Measurements from ENCODE around the gene FRMD4A. TPM values are rescaled to one million over a fixed set of nuclear protein-coding genes. Genes with fewer than 3 reads are reported as not detected.

FRMD4A gene
- total and polyA plus RNA-seq, 2 experiments from 2014 or later = 11.9 to 17.5 TPM

DNA sequence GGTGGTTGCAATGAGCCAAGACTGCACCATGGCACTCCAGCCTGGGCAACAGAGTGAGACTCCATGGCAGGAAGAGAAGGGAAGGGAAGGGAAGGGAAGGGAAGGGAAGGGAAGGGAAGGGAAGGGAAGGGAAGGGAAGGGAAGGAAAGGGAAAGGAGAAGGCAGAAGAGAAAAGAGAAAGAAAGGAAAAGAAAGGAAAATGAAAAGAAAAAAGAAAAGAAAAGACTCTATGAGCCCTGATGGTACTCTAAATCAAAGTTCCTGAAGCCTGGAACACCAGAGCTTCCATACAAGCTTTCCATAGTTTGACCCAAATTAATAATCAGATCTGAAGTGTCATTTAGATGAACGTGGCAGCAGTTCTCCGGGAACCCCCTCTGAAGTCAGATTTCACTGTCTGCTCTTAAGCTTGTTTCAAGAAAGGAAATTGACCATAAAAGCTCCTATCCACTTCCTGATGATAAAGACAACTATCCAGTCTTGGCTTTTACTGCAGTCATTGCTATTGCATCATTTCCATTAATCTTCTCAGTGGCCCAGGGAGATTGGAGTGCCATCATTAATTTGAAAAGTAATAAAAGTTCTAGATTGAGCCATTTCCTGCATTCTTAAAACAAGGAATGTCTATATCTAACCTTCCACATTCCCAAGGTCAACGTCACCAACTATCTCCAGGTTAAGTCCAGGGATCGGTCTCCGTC lies 44.2 kb upstream of the FRMD4A start:
- Histone ChIP-seq H3K9ac (no peak overlapping the region), H3K4me3 (no peak overlapping the region), H4K20me1 (ENCODE audit: insufficient read depth) (no peaks in the 10 kb centered on the region), H3K27me3 (replicated peaks; ENCODE audit: insufficient read depth) (peaks cover 53% of the 10 kb centered on the region), H2AFZ (no peak overlapping the region), H3K9me2 (ENCODE audit: insufficient read depth) (no peaks in the 10 kb centered on the region), H3K4me2 (ENCODE audit: unreplicated experiment) (no peak overlapping the region), H3K79me2 (ENCODE audit: insufficient read depth) (no peaks in the 10 kb centered on the region), H3K27ac (no peak overlapping the region), H3K4me1 (ENCODE audit: insufficient read depth) (no peaks in the 10 kb centered on the region), H3K36me3 (ENCODE audit: low read depth) (no peaks in the 10 kb centered on the region), H3K9me3 (ENCODE audit: low read depth) (no peaks in the 10 kb centered on the region), H3F3A (ENCODE audit: insufficient read depth) (no peaks in the 10 kb centered on the region)
- in situ Hi-C loops (cut with MboI) = no loop called here
- WGBS, 2 experiments (ENCODE audit: low coverage in 1 of 2, low lambda C conversion rate in 2 of 2, missing lambda C conversion rate in 2 of 2) = 49 to 60% methylated on average over 5 of the region's 5 CpGs
- no peak for DNase-seq
- no peak for TF ChIP-seq EZH2phosphoT487 (IDR thresholded peaks at IDR 0.05; ENCODE audit: insufficient read depth, low read depth)

DNA sequence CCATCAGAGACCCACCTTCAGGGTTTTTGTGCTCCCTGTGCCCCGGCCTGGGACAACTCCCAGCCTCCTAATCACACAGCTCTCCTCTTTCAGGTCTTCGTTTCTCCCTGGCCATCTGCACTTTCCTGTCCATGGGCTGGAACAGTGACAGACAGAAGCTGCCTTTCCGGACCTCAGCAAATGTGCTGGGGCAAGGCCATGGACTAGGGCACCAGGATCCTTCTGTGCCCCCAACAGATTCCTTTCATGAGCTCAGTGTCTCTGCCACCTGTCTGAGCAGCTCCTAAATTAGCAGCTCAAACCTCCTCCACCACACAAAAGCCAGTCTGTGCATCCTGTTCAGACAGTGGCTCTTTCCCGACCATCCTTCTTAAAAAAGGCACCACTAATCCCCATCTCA lies 41.9 kb upstream of the FRMD4A start:
- no peak for DNase-seq
- Histone ChIP-seq H2AFZ (no peak overlapping the region), H3K27ac (no peak overlapping the region), H3K4me2 (ENCODE audit: unreplicated experiment) (no peak overlapping the region), H3K9ac (no peak overlapping the region), H3K36me3 (ENCODE audit: low read depth) (no peaks in the 10 kb centered on the region), H3K4me3 (no peak overlapping the region), H3K79me2 (ENCODE audit: insufficient read depth) (no peaks in the 10 kb centered on the region), H3K9me3 (ENCODE audit: low read depth) (no peaks in the 10 kb centered on the region), H3K4me1 (ENCODE audit: insufficient read depth) (no peaks in the 10 kb centered on the region), H3K9me2 (ENCODE audit: insufficient read depth) (no peaks in the 10 kb centered on the region), H3K27me3 (replicated peaks; ENCODE audit: insufficient read depth) (peaks cover 61% of the 10 kb centered on the region), H3F3A (ENCODE audit: insufficient read depth) (no peaks in the 10 kb centered on the region), H4K20me1 (ENCODE audit: insufficient read depth) (no peaks in the 10 kb centered on the region)
- in situ Hi-C loops (cut with MboI) = no loop called here
- WGBS, 2 experiments (ENCODE audit: low coverage in 1 of 2, low lambda C conversion rate in 2 of 2, missing lambda C conversion rate in 2 of 2) = 9 to 19% methylated on average over 4 of the region's 4 CpGs
- TF ChIP-seq EZH2phosphoT487 (IDR thresholded peaks at IDR 0.05; ENCODE audit: insufficient read depth, low read depth) = no peak
- no peak for TF ChIP-seq EZH2 (IDR thresholded peaks at IDR 0.05; ENCODE audit: insufficient read depth, poor library complexity, severe bottlenecking)

DNA sequence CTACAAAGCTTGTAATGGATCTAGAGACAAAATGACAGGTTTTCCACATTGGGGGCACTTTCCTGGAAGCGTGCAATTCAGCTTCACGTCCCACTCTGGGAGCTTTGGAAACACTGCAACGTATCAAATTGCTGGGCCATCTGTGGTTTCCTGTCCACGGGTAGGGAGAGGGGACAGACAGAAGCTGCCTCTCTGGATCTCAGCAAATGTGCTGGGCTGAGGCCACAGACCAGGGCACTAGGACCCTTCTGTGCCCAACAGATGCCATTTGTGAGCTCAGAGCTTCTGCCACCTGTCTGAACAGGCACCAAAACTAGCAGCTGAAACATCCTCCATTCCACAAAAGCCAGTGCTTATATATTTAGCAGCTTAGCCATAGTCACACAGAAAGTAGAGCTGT lies 40.9 kb upstream of the FRMD4A start:
- no peaks in the 10 kb centered on the region for H3K4me1 ChIP-seq (ENCODE audit: insufficient read depth)
- no peaks in the 10 kb centered on the region for H3K36me3 ChIP-seq (ENCODE audit: low read depth)
- no peak overlapping the region for H3K9ac ChIP-seq
- no peaks in the 10 kb centered on the region for H3K79me2 ChIP-seq (ENCODE audit: insufficient read depth)
- DNase-seq = no peak
- H3K27ac ChIP-seq = no peak overlapping the region
- no peaks in the 10 kb centered on the region for H3K9me2 ChIP-seq (ENCODE audit: insufficient read depth)
- TF ChIP-seq EZH2phosphoT487 (IDR thresholded peaks at IDR 0.05; ENCODE audit: insufficient read depth, low read depth) = no peak
- no peak for TF ChIP-seq EZH2 (IDR thresholded peaks at IDR 0.05; ENCODE audit: insufficient read depth, poor library complexity, severe bottlenecking)
- in situ Hi-C loops (cut with MboI) = no loop called here
- no peak overlapping the region for H2AFZ ChIP-seq
- no peaks in the 10 kb centered on the region for H3K9me3 ChIP-seq (ENCODE audit: low read depth)
- 30 to 48% methylated on average over 4 of the region's 4 CpGs for WGBS, 2 experiments (ENCODE audit: low coverage in 1 of 2, low lambda C conversion rate in 2 of 2, missing lambda C conversion rate in 2 of 2)
- peaks cover 57% of the 10 kb centered on the region for H3K27me3 ChIP-seq (replicated peaks; ENCODE audit: insufficient read depth)
- H4K20me1 ChIP-seq (ENCODE audit: insufficient read depth) = no peaks in the 10 kb centered on the region
- H3K4me2 ChIP-seq (ENCODE audit: unreplicated experiment) = no peak overlapping the region
- H3K4me3 ChIP-seq = no peak overlapping the region
- H3F3A ChIP-seq (ENCODE audit: insufficient read depth) = no peaks in the 10 kb centered on the region

DNA sequence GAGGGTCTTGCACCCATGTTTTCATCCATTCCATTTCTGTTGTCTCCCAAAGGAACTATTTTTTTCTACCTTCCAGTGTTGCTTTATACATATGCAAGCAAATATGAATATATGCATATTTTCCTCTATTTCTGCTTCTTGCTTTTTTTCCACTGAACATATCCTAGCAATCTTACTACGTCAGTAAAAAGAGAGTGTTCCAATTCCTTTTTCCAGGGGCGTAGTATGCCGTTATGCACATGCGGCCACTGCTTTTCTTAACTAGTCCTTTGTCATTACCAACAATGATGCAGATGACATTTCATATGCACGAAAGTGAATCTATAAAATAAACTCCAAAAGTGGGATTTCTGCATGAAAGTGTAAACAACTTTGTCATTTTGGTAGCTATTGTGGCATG lies 40.2 kb upstream of the FRMD4A start:
- Histone ChIP-seq H3K79me2 (ENCODE audit: insufficient read depth) (no peaks in the 10 kb centered on the region), H3K27me3 (replicated peaks; ENCODE audit: insufficient read depth) (peaks cover 54% of the 10 kb centered on the region), H3K9me2 (ENCODE audit: insufficient read depth) (no peaks in the 10 kb centered on the region), H3K4me2 (ENCODE audit: unreplicated experiment) (no peak overlapping the region), H3K4me1 (ENCODE audit: insufficient read depth) (no peaks in the 10 kb centered on the region), H3K36me3 (ENCODE audit: low read depth) (no peaks in the 10 kb centered on the region), H2AFZ (no peak overlapping the region), H3K4me3 (no peak overlapping the region), H3K27ac (no peak overlapping the region), H3K9me3 (ENCODE audit: low read depth) (no peaks in the 10 kb centered on the region), H4K20me1 (ENCODE audit: insufficient read depth) (no peaks in the 10 kb centered on the region), H3K9ac (no peak overlapping the region), H3F3A (ENCODE audit: insufficient read depth) (no peaks in the 10 kb centered on the region)
- no peak for DNase-seq
- 56 to 62% methylated on average over 5 of the region's 5 CpGs for WGBS, 2 experiments (ENCODE audit: low coverage in 1 of 2, low lambda C conversion rate in 2 of 2, missing lambda C conversion rate in 2 of 2)
- no peak for TF ChIP-seq EZH2 (IDR thresholded peaks at IDR 0.05; ENCODE audit: insufficient read depth, poor library complexity, severe bottlenecking)
- TF ChIP-seq EZH2phosphoT487 (IDR thresholded peaks at IDR 0.05; ENCODE audit: insufficient read depth, low read depth) = no peak
- in situ Hi-C loops (cut with MboI) = no loop called here

DNA sequence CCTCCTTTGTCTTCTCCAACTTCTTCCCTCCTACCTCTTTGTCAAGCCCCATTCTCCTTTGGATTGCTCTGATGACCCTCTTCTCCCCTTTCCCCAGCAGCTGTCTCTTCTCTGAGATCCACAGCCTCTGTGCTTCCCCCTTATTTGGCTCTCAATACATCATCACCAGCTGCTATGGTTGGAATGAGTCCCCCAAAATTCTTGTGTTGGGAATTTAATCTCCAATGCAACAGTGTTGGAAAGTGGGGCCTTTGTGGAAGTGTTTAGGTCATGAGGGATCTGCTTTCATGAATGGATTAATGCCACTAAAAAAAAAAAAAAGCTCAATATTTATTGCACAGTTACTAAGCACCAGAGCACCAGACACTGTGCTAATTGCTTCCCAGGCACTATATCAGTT lies 39.2 kb upstream of the FRMD4A start:
- Histone ChIP-seq H3K36me3 (ENCODE audit: low read depth) (no peaks in the 10 kb centered on the region), H3K27ac (no peak overlapping the region), H3K9me3 (ENCODE audit: low read depth) (no peaks in the 10 kb centered on the region), H3K4me1 (ENCODE audit: insufficient read depth) (no peaks in the 10 kb centered on the region), H4K20me1 (ENCODE audit: insufficient read depth) (no peaks in the 10 kb centered on the region), H3F3A (ENCODE audit: insufficient read depth) (no peaks in the 10 kb centered on the region), H3K79me2 (ENCODE audit: insufficient read depth) (no peaks in the 10 kb centered on the region), H2AFZ (no peak overlapping the region), H3K9me2 (ENCODE audit: insufficient read depth) (no peaks in the 10 kb centered on the region), H3K4me2 (ENCODE audit: unreplicated experiment) (no peak overlapping the region), H3K4me3 (no peak overlapping the region), H3K9ac (no peak overlapping the region), H3K27me3 (replicated peaks; ENCODE audit: insufficient read depth) (peaks cover 46% of the 10 kb centered on the region)
- TF ChIP-seq EZH2 (IDR thresholded peaks at IDR 0.05; ENCODE audit: insufficient read depth, poor library complexity, severe bottlenecking) = no peak
- no peak for TF ChIP-seq EZH2phosphoT487 (IDR thresholded peaks at IDR 0.05; ENCODE audit: insufficient read depth, low read depth)
- DNase-seq = no peak
- in situ Hi-C loops (cut with MboI) = no loop called here
